Thymus (tissue), 11 donors: ENCODE results near the gene UAP1L1. TPM values are rescaled to one million over a fixed set of nuclear protein-coding genes. Genes with fewer than 3 reads are reported as not detected.

ENCODE experiments used
- DNase-seq, 9 donors: peaks; one replicate each; pipeline ENCODE4 v3.0.0-alpha.2; 2013; ENCODE audit warnings: low spot score in 9 of 9, low read depth in 6 of 9, missing footprints in 1 of 9
- H3K27ac ChIP-seq, 2 donors: one replicate each; pipeline ENCODE4 v1.5.1; 2013; ENCODE audit warnings: control low read depth in 1 of 2, low read depth in 1 of 2, low read length in 1 of 2, mild to moderate bottlenecking in 1 of 2, moderate library complexity in 1 of 2
- H3K27me3 ChIP-seq, 2 donors: one replicate each; pipeline ENCODE4 v1.5.1; 2013; ENCODE audit warnings: low read length in 1 of 2; ENCODE audit not compliant: control insufficient read depth in 2 of 2, insufficient read depth in 1 of 2
- H3K36me3 ChIP-seq, 2 donors: one replicate each; pipeline ENCODE4 v1.5.1; 2013; ENCODE audit warnings: low read length in 1 of 2, mild to moderate bottlenecking in 1 of 2, moderate library complexity in 1 of 2; ENCODE audit not compliant: control insufficient read depth in 2 of 2, insufficient read depth in 2 of 2
- H3K4me1 ChIP-seq, 2 donors: one replicate each; pipeline ENCODE4 v1.5.1; 2013; ENCODE audit warnings: low read length in 2 of 2; ENCODE audit not compliant: control insufficient read depth in 2 of 2, insufficient read depth in 2 of 2
- H3K4me3 ChIP-seq, 2 donors: one replicate each; pipeline ENCODE4 v1.5.1; 2013; ENCODE audit warnings: low read length in 2 of 2, control low read depth in 1 of 2, mild to moderate bottlenecking in 1 of 2
- H3K9me3 ChIP-seq, 2 donors: one replicate each; pipeline ENCODE4 v1.5.1; 2013; ENCODE audit warnings: low read length in 1 of 2, mild to moderate bottlenecking in 1 of 2; ENCODE audit not compliant: control insufficient read depth in 2 of 2, insufficient read depth in 1 of 2
- WGBS: extraction: QIAGEN DNeasy Blood & Tissue Kit; methylation state at CpG from one replicate; pipeline ENCODE4 v1.1.7; 2013; 5-methylcytosine and 5-hydroxymethylcytosine counted together
- polyA plus RNA-seq: library from polyadenylated mRNA; stranded (reverse); fragments of 200-250 nt; gene quantifications from one replicate; pipeline ENCODE4 v1.2.3, GENCODE V29; 2013
- total RNA-seq: library from RNA; stranded (reverse); fragments of 120-200 nt; gene quantifications from one replicate; pipeline ENCODE4 v1.2.4, GENCODE V29; 2013
- donor health status: healthy.

The UAP1L1 gene
- total and polyA plus RNA-seq, 2 donors: 1.9 to 9.4 TPM

DNA sequence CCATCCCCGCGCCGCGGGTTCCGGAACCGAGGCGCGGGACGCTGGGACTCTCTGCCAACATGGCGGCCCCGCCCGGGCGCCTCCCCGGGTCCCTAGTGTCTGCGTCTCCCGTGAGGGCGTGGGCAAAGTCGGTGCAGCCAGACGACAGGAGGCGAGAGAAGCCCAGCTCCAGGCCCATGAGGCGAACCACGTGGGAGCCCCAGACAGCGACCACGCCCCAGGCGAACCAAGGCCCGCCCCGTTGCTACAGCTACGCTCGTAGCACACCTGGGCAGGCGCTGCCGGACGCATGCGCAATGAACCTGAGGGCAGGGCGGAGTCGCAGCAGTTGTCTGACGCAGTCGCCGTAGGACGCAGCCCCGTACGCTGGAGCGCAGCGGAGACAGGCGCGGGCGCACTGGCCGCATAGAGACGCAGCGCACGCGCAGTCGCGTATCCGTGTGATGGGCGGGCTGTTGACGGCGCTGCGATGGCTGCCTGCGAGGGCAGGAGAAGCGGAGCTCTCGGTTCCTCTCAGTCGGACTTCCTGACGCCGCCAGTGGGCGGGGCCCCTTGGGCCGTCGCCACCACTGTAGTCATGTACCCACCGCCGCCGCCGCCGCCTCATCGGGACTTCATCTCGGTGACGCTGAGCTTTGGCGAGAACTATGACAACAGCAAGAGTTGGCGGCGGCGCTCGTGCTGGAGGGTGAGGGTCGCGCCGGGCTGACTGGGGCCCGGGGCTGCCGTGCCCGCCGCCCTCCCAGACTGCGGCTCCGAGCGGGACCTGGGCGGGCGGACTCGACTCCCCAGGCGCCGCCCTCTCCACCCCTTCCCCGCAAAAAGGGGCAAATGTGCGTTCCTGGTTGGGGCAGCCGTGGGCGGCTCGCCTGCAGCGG lies 9.5 kb downstream of the UAP1L1 start, which contains the start of gene MAN1B1:
Gene MAN1B1, plus strand, starts transcription at position 455 of the 878 bp plus-strand sequence. Its CDS starts 15 bp downstream, at position 470.
- peaks cover 5 to 29% of the 10 kb centered on the region in 2 donors for H3K27me3 ChIP-seq
- H3K27ac ChIP-seq: peak within 1 kb of the TSS; percentile 82 to 93
- peak within 1 kb of the TSS; percentile 66 to 70 for H3K4me3 ChIP-seq
- under 1% methylated on average over 101 of the region's 101 CpGs for WGBS
- H3K4me1 ChIP-seq: peaks cover 15 to 20% of the 10 kb centered on the region in 2 donors
- peaks cover 3% of the 10 kb centered on the region in 2 donors for H3K36me3 ChIP-seq
- peak; percentile 97 to 100 (median 98) for DNase-seq
- no peaks in the 10 kb centered on the region for H3K9me3 ChIP-seq

DNA sequence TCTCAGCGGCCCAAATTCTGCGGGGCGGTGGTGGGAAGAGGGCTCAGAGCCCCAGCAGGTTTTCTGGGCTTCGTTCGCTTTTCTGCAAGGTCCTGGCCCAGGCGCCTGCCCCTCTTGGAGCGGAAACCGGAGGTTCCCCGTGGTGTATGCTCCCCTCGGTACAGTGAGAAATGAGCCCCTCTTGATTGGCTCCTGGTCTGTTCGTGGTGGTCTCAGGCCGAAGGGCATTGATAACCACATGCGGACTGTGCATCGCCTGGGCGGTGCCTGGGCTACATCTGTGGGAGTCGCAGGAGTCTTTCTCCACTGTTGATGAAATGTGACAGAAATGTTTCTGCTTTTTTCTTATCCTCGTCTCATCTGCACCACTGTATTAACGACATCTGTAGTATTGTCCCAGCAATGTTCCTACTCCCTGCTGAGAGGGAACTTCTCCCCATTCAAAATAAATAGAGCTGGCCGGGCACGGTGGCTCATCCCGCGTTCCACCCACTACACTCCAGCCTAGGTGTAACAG lies 10.2 kb downstream of the UAP1L1 start:
- peaks cover 5 to 29% of the 10 kb centered on the region in 2 donors for H3K27me3 ChIP-seq
- H3K4me3 ChIP-seq: peak overlapping the region; percentile 66 to 70
- DNase-seq: no peak
- peak overlapping the region; percentile 82 to 93 for H3K27ac ChIP-seq
- H3K4me1 ChIP-seq: peaks cover 15 to 20% of the 10 kb centered on the region in 2 donors
- H3K9me3 ChIP-seq: no peaks in the 10 kb centered on the region
- 15% methylated on average over 22 of the region's 22 CpGs for WGBS
- peaks cover 3 to 8% of the 10 kb centered on the region in 2 donors for H3K36me3 ChIP-seq

DNA sequence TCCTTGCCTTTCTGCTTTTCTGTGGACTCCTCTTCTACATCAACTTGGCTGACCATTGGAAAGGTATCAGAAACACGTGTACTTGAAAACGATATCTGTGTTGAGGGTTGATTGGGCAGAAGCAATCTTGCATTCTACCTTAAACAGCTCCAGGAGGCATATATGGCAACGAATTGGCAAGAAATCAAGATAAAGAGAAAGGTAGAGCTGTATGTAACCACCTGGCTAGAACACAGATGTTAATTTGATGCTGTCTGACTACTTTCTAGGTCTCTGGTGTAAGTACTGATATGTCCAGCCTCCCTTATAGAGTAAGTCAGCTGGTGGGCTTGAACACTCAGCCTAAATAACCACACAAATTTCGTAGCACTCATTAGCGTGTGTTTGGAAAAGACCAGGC lies 10.8 kb downstream of the UAP1L1 start:
- Histone ChIP-seq H3K9me3 (no peaks in the 10 kb centered on the region), H3K27ac (no peak overlapping the region), H3K4me3 (no peak overlapping the region), H3K4me1 (peaks cover 15 to 20% of the 10 kb centered on the region in 2 donors), H3K27me3 (peaks cover 5 to 24% of the 10 kb centered on the region in 2 donors), H3K36me3 (peaks cover 6 to 9% of the 10 kb centered on the region in 2 donors)
- no peak for DNase-seq
- 95% methylated on average over 5 of the region's 5 CpGs for WGBS

DNA sequence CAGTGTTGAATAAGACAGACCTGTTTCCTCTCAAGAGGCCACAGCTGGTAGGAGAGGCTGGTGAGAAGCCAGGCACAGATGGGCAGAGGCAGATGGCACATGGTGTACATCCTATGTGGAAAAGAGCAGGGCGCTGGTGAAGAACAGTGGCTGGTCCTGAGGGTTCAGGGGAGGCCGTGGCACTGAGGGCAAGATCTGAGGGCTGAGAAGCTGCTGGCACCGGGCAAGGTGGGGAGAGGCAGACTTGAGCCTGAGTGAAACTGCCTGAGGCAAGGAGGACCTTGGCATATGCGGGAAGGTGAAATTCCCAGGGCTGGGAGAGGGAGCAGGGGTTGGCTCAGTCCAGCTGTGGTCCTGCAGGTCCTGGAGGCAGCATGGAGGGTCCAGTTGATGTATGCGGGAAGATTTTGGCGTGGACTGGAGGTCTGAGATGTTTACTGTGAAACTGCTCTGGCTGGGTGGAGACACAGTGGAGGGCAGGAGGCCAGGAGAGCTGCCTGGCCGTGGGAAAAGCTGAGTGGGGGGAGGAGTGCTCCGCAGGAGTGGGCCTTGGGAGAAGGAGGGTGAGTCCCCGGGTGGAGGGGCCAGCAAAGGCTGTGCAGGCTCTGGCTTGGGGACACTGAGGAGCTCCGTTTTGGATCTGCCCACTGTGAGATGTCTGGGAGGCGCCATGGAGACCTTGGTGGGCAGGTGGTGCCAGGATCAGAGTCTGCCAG lies 12.1 kb downstream of the UAP1L1 start:
- H3K9me3 ChIP-seq: no peaks in the 10 kb centered on the region
- WGBS: 97% methylated on average over 11 of the region's 11 CpGs
- no peak for DNase-seq
- no peak overlapping the region for H3K4me3 ChIP-seq
- peaks cover 6 to 9% of the 10 kb centered on the region in 2 donors for H3K36me3 ChIP-seq
- no peak overlapping the region for H3K27ac ChIP-seq
- H3K4me1 ChIP-seq: peaks cover 15 to 20% of the 10 kb centered on the region in 2 donors
- peaks cover 5 to 18% of the 10 kb centered on the region in 2 donors for H3K27me3 ChIP-seq

DNA sequence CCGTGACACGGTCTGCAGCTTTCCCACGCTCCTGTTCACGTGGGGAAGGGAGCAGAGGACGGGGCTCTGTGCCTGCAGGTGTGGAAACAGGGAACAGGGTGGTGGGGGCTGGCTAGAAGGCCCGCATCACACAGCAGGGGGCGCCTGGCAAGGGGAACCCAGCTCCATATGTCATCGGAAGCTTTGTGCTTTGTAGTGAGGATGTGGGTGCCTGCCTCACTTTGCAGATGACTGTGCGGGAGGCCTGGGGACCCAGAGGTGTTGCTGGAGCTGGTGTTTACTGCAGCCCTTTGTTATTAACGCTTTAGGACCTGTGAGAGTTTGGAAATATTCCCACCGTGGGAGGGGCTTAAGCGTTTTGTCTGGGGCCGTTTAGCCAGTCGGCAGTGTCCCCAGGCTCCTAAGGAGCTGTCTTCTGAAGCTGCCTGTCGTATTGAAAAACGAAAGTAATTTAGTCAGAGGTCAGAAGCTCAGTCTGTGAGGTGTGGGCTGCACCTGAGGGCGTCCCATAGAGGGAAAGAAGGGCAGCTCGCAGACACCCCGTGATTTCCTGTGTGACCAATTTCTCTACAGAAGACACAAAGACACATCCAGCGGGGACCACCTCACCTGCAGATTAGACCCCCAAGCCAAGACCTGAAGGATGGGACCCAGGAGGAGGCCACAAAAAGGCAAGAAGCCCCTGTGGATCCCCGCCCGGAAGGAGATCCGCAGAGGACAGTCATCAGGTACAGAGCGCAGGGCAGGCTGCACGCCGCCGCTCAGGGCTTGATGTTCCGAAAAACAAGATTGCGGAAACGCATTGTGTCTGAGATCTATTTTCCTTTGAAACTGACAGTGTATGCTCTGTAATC lies 18.6 kb downstream of the UAP1L1 start:
- Histone ChIP-seq H3K4me3 (peak overlapping the region; percentile 4 to 45), H3K4me1 (peaks cover 4 to 19% of the 10 kb centered on the region in 2 donors), H3K27me3 (no peaks in the 10 kb centered on the region), H3K36me3 (peaks cover 36 to 49% of the 10 kb centered on the region in 2 donors), H3K27ac (peak overlapping the region; percentile 93 to 94), H3K9me3 (peaks cover 0 to 10% of the 10 kb centered on the region in 2 donors)
- 54% methylated on average over 30 of the region's 30 CpGs for WGBS
- DNase-seq: peak; percentile 62 to 95 (median 85)

DNA sequence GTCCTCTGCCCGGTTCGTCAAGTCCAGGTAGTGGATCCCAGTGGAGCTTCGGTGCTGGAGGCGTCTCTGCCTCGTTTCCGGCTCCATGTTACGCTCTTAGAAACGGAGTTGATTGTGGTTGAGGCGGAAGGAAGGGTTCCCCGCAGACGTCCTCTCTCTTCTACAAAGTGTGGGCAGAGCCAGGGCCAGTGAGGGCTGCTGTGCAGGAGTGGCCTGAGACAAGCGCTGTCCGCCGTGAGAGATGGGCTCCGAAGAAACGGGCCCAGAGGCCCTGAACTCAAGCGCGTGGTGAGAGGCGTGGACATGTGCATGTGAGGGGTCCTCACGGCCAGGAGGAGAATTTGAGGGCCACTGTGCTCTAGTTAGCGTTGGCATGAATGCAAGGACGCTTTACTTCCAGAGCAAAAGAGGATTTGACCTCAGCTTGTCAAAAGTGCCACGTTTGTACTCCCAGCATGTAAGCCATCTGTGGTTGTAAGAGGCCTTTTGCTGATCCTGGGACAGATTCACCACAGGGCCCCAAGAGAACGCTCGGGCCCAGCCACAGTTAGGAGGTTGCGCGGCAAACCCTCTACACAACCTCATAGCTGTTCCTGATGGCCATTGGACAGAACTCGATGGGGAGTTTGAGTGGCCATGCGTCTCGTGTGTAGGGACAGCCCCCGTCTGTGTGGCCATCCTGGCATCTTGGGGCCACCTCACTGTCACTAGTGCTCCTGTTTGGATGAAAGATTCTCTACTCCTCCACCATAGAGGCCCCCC lies 19.6 kb downstream of the UAP1L1 start:
- 97% methylated on average over 31 of the region's 31 CpGs for WGBS
- peaks cover 43 to 55% of the 10 kb centered on the region in 2 donors for H3K36me3 ChIP-seq
- no peak for DNase-seq

DNA sequence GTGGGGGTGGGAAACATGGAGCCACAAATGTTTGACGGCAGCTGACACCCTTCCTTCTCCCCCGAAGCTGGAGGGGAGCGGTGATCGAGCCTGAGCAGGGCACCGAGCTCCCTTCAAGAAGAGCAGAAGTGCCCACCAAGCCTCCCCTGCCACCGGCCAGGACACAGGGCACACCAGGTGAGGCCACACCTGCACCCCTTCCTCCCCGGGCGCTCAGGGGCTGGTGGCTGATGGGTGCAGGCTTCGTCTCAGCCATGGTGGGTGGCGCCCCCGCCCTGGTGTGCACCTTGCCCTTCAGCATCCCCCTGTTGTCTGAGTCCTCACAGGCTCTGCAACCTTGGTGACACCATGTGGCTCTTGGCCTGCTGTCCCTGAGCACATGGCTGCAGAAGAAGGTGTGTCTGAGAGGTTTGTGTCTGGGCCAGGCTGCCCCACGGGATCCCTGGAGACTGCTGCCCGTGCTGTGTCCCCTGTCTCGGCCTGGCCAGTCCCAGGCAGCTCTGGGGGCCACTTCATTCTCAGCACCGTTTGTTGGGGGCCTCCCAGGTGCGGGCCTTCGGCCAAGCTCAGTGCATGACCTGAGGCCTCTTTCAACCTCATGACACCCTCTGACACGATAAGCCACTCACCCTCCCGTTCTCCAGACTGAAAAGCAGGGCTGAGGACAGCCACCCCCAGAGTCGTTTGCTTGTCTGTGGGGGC lies 20.6 kb downstream of the UAP1L1 start:
- no peak for DNase-seq
- no peaks in the 10 kb centered on the region for H3K27me3 ChIP-seq
- H3K9me3 ChIP-seq: peaks cover 5 to 21% of the 10 kb centered on the region in 2 donors
- peaks cover 50 to 60% of the 10 kb centered on the region in 2 donors for H3K36me3 ChIP-seq
- no peak overlapping the region for H3K4me3 ChIP-seq
- 97% methylated on average over 20 of the region's 20 CpGs for WGBS
- H3K4me1 ChIP-seq: peaks cover 4 to 19% of the 10 kb centered on the region in 2 donors
- no peak overlapping the region for H3K27ac ChIP-seq

More for the DNA sequence above, 19.6 kb downstream of the UAP1L1 start:
- Histone ChIP-seq H3K27me3 (no peaks in the 10 kb centered on the region), H3K4me1 (peaks cover 4 to 19% of the 10 kb centered on the region in 2 donors), H3K4me3 (no peak overlapping the region), H3K27ac (peak overlapping the region in 1 of 2 donors; percentile 93), H3K9me3 (peaks cover 0 to 11% of the 10 kb centered on the region in 2 donors)
